NCI-H82 (cell line): ENCODE results near the gene HTRA1.
A peak's percentile ranks its signal among the peaks of the same experiment; 100 is the strongest.

ENCODE experiments used
- DNase-seq: peaks from one replicate; lab custom pipeline; 2025; lab: John Stamatoyannopoulos, UW

The HTRA1 gene

DNA sequence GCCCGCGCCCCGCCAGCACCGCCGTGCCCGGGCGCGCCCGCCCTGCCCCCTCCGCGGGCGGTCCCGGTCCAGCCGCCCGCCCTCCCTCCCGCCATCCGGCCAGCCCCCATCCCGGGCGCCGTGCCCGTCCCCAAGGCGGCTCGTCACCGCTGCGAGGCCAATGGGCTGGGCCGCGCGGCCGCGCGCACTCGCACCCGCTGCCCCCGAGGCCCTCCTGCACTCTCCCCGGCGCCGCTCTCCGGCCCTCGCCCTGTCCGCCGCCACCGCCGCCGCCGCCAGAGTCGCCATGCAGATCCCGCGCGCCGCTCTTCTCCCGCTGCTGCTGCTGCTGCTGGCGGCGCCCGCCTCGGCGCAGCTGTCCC is at the start of gene HTRA1:
TSS of gene HTRA1 (plus strand) at position 187 of the 362 bp plus-strand sequence. CDS start at position 287, 100 bp downstream.
- DNase-seq, result peak; percentile 49

DNA sequence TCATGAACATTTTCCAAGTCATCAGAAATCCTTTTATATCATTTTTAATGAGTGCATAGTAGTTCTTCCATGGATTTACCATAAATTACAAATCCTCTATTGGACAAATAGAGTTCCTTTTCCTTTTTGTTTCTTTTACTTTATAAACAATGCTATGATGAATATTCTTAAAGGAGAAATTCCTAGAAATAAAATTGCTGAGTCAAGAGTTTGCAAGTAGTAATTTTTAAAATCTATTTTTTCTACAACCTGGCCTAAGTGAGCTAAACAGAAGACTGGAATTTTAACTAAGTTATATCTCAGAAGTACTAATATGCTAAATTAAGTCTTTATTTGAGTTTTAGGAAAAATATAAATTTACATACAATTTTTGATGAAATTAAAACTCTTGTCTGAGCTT is 48.0 kb upstream of the HTRA1 start:
- no peak for DNase-seq

DNA sequence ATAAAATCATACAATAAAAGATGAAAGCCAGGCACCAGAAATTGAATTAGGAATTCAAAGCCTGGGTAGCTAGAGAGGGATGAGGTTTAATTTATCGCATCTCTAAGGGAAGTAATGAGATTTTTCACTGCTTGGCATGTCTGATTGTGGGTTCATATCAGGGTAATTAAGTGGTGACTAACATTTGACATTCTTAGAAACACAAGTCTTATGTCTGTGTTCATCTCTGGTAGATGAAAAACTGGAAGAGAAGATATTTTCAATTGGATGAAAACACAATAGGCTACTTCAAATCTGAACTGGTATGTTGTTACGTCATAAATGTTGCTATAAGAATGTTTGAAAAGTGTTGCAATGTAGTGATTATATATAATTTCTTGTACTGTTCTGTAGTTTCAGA is 43.7 kb upstream of the HTRA1 start:
- DNase-seq, result no peak

DNA sequence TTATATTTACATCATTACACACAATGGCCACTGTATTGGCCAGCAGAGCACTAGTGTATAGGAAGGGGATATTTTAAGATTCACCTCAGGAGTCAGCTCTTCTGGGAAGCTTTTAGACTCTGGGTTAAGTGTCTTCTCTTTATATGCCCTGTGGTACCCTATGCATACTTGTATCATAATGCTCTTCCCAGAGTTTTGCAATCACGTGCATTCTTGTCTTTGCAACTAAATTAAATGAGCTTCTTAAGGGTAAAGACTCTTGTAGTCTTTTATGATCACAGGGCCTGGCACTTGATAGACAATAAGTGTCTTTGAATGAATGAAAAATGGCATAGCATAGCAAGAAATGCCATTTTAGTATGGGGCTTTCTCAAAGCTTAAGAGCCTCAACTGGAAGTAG is 42.3 kb upstream of the HTRA1 start:
- no peak for DNase-seq

DNA sequence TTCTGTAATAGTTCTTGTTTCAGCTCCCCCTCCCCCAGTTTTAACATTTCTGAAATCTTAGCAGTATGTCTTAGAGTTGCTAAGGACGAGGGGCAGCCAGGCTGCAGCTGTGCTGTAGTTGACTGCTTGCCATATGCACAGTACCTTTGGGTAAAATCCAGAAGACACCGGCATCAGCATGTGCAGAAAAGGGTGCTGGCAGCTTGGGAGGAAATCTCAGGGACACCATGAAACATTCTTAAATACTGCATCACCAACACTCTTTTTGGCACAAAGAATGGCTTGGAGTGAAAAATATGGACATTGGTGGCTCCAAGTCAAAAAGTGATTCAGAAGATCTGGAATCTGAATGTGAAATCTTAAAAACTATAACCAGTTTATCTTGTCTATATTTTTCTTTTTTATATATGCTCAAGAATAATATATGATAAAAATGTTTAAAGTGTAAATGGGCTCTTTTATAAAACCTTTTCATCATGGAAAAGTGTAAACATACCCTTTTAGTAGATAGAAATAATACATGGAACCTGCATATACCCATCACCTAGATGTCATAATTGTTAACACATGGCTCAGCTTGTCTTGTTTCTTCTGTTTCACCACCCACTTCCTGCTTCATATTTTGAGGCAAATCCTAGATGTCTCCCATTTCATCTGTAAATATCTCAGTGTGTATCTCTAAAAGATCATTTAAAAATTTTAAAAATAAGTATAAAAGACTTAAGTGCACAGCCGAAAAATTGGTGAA is 41.3 kb upstream of the HTRA1 start:
- no peak for DNase-seq

DNA sequence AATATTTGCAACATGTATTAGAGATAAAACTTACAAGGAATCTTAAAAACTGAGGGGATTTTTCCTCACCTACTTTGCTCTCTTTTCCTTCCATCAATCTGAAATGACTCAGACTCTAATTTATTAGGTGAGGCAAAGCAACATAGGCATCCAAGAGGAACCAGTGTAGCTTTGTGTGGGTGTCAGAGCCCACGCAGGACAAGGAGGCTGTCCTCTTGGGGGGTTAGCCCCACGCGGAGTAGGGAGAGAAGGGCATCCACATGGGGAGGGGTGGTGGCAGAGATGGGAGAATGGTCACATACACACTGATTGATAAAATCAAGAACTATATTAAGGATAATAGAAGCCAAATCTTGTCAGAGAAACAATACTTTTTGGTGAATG is 40.7 kb upstream of the HTRA1 start:
- no peak for DNase-seq

DNA sequence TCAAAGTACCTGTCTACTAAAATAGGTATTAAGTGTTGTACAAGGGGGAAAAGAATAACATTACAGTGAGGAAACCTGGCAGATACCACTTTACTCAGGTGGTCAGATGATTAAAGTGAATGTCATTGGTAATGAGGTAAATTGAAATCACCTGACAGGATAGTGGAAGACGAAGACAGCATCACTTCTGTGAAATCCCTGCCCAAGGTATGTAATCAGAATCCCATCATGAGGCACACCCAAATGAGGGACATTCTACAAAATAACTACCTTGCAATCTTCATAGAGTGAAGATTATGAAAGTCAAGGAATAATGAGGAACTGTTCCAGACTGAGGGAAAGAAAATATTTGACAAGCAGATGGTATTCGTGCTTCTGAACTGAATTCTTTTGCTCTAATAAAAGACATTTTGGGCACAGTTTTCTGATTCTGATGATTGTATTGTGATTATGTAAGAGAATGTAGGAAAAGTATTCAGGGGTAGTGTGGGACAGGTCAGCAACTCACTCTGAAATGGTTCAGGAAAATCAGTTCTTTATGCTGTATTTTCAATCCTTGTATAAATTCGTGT is 40.2 kb upstream of the HTRA1 start:
- no peak for DNase-seq

DNA sequence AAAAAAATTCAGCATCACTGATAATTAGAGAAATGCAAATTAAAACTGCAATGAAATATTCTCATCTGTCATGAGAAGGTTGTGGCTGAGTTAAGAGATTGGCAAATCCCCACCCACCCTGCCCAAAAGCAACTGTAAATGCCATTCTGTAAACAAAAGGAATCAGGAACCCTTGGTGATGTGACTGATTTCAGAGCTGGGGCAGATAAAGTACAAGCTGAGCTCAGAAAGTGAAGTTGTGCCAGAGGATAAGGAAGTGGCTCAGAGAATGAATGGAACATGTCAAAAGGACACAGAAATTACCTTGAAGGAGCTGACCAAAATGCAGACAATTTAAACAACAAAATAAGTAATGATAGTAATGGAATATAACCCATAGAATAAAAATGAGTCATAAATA is 39.6 kb upstream of the HTRA1 start:
- no peak for DNase-seq

DNA sequence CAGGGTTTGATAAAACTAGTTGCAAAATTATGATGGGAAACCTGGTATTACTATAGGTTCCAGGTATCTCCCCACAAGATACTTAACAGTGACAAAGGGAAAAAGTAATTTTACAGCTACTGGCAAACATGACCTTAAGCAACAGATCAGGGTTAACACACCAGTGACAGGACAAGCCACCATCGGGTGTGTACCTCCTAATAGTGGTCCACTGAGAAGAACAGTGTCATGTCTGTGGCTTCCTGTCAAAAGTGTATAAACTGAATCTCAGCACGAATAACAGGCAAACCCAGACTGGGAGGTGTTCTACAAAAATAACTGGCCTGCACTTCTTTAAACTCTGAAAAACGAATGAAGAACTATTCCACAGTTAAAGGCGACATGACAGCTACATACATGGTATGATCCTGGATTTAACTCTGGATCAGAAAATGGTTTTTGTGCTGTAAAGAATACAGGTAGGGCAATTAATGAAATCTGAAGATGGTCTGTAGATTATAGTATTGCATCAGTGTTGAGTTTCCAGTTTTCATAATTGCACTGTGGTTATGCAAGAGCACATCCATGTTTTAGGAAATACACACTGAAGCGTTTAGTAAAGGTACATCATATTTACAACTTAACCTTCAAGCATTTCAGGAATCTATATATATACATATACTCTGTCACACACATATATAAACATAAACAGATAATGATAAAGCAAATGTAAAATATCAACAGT is 38.9 kb upstream of the HTRA1 start:
- no peak for DNase-seq

DNA sequence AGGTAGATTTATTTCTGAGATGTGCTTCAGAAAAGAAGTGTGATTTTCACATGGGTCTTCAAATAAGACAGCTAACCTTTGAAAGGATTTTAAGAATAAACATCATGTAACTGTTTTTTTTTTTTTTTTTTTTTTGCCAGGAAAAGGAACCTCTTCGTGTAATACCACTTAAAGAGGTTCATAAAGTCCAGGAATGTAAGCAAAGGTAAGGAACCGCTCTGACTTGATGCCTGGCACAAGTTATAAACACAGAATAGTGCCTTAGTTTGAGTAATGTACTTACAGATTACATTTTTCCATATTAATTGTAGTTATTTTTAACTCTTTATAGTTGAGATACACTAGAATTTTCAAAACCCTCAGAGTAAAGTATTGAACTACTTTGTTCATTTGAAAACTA is 37.3 kb upstream of the HTRA1 start:
- DNase-seq, result no peak

DNA sequence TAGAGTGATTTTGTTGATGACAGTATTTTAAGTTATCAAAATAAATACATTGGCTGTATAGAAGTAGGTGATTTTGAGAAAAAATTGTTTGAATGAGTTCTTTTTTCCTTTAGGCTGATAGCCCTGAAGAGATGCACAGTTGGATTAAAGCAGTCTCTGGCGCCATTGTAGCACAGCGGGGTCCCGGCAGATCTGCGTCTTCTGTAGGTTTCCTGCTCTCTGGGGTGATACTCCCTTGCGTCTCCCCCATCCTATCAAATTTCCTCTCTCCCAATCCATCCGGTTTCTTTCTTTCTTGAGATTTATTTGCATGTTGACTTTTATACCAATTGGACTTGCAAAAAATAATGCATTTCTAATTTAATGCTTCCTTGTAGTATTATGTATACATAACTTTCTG is 34.5 kb upstream of the HTRA1 start:
- DNase-seq, result no peak

DNA sequence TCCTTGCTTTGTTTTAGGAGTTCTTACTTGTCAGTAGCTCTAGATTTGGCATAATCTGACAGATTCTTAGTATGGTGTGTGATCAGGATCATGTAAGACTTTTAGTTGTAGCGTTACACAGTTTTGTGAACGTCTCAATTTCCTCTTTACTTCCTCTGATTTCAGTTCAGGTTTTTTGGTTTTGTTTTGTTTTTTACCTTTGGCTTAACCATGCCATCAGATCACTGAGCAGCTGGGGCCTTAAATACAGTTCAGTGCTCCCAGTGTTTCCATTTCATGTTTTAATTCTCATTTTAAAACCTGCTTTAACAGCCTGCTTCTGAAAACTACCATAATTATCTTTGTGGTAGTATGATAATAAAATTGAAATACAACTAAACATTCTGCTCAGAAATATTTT is 34.1 kb upstream of the HTRA1 start:
- no peak for DNase-seq

DNA sequence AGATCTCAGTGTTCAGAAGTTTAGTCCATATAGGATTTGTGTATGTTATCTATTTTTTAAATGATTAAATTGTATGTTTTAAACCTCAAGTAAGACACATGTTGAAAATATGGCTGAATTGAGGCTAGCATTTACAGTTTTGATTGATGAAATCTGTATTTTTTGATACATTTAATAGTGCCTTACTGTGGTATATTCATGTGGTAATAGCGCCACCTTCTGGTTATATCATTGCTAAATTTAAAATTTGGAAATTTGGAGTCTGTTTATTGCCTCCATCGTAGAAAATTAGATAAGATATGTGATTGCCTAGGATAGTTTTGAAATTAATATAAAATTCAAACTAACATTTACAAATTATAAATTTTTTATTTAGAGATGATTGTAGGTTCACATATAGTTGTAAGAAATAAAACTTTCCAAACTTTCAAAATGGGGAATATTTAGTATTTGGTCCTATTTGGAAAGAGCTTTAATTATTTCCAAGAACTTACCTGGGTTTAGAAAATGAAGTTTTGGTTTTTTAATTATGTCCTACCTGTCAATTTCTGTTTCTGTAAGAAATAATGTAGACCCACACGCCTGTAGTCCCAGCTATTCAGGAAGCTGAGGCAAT is 26.0 kb upstream of the HTRA1 start:
- DNase-seq, result peak; percentile 67

DNA sequence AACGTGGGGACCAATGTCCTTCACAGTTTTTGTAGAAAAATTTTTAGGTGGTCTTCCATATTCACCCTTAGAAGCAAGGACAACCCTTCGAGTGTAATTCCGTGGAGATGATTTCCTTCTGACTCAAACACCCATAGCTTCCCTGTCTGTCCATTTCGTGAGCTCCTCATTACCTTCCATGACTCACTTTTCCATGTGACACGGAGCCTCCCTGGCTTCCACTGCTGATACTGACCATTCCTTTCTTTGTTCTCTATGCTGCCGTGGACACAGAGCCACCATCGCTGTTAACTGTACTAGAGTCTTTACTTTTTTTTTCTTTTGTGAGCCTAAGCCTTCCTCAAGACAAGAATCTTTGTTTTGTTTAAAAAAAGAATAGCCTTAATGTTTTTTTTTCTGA is 19.4 kb upstream of the HTRA1 start:
- no peak for DNase-seq

DNA sequence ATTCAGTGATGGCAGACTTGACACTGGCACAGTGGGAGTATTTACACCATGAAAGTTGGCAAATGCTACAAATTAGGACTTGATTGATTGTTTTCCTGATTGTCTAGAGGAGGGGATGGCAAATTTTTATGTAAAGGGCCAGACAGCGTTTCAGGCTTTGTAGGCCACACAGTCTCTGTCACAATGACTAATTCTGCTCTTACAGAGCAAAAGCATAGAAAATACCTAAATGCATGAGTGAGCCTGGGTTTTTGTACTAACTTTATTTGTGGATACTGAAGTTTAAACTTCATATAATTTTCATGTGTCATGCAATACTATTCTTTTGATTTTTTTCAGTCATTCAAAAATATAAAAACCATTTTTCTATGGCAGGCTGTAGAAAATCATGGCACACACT is 15.9 kb upstream of the HTRA1 start:
- DNase-seq, result no peak

DNA sequence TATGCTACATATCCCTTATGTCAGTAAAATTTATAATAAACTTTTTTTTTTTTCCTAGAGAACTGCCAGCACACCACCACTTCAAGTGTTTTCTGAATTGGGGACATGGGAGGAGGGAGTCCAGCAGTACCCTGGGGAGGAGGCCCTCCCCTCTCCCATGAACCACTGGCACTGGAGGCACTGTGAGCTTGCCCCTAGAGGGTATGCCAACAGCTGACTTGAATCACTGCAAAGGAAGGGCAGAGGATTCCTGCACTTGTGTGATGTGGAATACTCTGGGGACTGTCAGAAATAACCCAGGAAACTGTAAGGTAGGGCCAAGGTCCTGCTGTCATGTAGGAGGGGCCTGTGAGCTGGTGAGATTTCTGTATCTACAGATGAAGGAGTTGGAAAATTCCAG is 15.4 kb upstream of the HTRA1 start:
- no peak for DNase-seq

DNA sequence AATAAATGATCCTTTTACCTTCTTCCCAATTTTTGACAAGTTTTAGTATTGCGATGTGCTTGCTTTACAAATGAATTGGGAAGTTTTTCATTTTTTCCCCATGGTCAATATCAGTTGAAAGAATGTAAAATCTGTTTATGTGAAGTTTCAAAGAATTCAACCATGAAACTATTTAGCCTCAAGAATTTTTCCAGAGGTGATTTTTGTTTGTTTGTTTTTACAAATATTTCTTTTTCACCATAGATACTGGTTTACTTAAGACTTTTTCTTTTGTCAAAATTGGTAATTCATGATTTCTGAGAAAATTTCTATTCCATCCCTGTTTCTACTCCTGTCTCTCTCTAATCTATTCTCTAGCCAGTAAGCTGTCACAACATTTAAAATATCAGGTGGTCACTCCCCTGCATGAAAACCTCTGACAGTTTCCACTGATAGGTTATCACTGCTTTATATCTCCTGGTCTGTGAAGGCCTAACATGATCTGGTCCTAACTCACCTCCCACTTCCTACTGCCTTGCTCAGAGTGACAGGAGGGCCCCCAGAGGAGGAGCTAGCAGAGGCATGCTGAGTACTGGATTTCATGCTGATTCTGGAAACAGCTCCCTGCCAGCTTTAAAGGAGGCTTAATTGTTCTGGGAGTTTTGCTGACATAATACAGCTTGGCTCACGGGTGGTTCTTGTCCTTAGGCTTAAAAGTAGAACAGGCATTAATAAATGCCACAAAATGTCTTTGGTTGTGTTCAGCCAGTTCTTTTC is 14.5 kb upstream of the HTRA1 start:
- DNase-seq, result no peak

DNA sequence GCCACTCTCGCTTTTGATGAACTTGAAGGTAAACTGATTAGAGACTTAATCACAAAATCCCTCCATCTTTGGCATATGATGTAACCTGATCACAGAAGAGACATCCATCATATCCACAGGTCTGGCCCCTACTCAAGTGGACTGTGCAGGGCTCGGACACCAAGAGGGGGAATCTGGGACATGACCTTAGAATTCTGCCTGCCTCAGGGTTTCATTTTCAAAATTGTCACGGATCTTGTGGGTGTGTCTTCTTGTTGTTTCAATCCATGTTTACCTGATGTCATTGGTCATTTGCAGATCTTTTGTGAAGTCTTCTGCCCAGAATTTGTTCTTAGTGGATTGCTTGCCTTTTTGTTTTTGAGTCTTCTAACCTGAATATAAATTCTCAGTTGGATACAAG is 12.8 kb upstream of the HTRA1 start:
- DNase-seq, result peak; percentile 34

DNA sequence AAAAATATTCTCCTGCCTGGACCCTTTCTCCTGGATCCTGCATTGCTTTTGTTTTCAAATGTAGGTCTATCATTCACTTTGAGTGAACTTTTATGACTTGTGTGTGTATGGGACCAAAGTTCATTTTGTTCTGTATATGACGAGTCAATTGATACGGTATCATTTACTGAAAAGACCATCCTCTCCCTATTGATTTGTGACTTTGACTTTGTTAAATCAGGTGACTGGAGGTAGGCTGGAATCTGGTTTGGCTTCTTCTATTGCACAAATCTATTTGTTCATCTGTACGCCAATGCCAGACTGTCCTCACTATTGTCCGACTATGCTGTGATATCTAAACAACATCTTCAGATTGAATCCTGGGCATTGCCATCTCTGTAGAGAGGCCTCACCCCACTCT is 12.2 kb upstream of the HTRA1 start:
- no peak for DNase-seq

DNA sequence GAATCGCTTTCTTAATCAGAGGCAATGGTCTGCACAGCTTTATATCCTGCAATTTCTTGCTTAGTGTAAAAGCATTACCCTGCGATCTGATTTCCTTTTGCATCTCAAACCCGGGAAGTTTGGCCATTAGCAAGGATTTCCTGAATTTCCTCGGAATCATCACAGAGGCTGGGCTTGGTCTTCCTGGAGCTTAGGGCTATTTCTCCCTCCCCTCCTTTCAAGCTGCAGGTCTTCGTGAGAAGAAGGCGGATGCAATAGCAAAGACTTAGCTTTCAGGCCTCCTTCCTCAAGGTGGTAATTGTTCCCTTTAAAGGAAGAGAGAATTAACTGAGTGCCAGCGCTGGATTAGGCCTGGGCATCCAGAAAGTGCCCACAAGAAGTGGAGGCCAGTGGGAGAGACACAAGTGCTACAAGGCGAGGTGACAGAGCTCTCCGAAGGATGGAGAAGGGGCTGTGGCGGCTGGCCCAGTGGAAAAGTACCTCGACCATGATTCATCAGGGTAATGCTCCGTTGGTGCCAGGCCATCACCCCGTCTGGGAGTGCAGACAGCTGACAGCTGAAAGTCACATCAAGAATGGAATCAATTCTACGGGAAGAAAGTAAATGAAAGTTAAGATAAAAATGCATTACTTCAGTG is 10.9 kb upstream of the HTRA1 start:
- no peak for DNase-seq

DNA sequence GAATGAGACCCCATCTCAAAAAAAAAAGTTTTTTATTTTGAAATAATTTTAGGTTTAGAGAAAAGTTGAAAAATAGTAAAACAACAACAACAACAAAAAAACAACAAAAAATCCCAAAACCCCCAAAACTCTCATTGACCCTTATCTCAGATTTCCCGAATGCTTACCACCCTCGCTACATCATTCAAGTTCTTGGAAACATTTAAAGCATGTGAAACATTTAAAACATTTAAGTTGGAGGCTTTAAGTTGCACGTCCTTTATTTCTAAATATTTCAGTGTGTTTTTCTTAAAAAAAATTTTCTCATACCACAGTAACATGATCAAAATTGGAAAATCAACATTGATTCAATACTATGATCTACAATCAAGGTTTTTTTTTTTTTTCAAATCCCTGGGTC is 7.3 kb upstream of the HTRA1 start:
- DNase-seq, result no peak

DNA sequence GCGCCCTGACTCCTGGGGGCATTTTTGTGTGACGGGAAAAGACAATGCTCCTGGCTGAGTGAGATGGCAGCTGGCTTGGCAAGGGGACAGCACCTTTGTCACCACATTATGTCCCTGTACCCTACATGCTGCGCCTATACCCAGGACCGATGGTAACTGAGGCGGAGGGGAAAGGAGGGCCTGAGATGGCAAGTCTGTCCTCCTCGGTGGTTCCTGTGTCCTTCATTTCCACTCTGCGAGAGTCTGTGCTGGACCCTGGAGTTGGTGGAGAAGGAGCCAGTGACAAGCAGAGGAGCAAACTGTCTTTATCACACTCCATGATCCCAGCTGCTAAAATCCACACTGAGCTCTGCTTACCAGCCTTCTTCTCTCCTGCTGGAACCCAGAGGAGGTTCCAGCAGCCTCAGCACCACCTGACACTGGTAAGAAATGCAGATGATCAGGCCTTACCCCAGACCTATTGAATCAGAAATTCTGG is 6.7 kb upstream of the HTRA1 start, which contains the start of gene ARMS2:
TSS of gene ARMS2 (plus strand) at position 51 of the 478 bp plus-strand sequence. CDS start at position 126, 75 bp downstream.
- no peak for DNase-seq
